Measurements from ENCODE around the gene CDKL2.
A peak's percentile ranks its signal among the peaks of the same experiment; 100 is the strongest.

Gene CDKL2

DNA sequence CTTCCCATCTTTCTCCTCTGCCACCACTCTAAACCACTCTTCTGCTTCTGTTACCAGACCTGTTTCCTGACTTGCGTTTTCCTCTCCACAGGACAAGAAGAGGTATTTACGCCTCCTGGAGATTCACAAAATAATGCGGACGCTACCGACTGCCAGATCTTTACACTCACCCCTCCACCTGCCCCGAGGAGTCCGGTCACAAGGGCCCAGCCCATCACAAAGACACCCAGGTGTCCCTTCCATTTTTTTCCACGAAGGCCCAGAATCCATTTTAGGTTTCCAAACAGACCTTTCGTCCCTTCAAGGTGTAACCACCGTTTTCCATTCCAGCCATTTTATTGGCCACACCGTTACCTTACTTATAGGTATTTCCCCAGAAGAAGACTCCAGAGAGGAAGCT, 66.3 kb downstream of the CDKL2 start:
- in situ Hi-C loops (cut with MboI; ENCODE audit: low sequenced_read_pairs, unreplicated experiment) = no loop called here
- no peak for DNase-seq (ENCODE audit: low spot score)

GRCh38 chr4:75561789-75562188, 68.5 kb downstream of the CDKL2 start:
- in situ Hi-C loops (cut with MboI; ENCODE audit: low sequenced_read_pairs, unreplicated experiment) = no loop called here
- no peak for DNase-seq (ENCODE audit: low spot score)
- TF ChIP-seq, protein P1, sequence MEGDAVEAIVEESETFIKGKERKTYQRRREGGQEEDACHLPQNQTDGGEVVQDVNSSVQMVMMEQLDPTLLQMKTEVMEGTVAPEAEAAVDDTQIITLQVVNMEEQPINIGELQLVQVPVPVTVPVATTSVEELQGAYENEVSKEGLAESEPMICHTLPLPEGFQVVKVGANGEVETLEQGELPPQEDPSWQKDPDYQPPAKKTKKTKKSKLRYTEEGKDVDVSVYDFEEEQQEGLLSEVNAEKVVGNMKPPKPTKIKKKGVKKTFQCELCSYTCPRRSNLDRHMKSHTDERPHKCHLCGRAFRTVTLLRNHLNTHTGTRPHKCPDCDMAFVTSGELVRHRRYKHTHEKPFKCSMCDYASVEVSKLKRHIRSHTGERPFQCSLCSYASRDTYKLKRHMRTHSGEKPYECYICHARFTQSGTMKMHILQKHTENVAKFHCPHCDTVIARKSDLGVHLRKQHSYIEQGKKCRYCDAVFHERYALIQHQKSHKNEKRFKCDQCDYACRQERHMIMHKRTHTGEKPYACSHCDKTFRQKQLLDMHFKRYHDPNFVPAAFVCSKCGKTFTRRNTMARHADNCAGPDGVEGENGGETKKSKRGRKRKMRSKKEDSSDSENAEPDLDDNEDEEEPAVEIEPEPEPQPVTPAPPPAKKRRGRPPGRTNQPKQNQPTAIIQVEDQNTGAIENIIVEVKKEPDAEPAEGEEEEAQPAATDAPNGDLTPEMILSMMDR (IDR thresholded peaks at IDR 0.05; ENCODE audit: borderline replicate concordance, control extremely low read depth, extremely low read depth, insufficient read depth, missing control alignments) = no peak

More for the DNA sequence above, 66.3 kb downstream of the CDKL2 start:
- TF ChIP-seq, protein P1 (IDR thresholded peaks at IDR 0.05; ENCODE audit: borderline replicate concordance, control extremely low read depth, extremely low read depth, insufficient read depth, missing control alignments) = no peak

DNA sequence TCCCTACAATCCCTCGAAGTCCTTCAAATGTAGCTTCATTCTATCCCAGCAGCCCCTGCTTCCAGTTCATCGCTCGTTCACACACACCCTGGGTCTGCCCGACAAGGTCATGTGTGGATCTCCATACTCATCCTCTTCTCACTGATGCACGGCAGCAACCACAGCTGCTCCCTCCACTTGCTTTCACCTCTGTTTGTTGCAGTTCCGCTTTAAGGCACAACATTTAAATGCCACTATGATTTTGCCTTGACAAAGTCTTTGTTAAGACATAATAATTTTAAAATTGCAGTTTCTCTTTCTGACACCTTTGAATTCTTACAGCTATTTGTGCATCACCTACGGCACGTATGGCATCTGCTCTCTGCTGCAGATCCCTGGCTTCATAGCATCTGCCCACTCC, 72.6 kb downstream of the CDKL2 start:
- no peak for DNase-seq (ENCODE audit: low spot score)
- in situ Hi-C loops (cut with MboI; ENCODE audit: low sequenced_read_pairs, unreplicated experiment) = no loop called here
- TF ChIP-seq, protein P1 (IDR thresholded peaks at IDR 0.05; ENCODE audit: borderline replicate concordance, control extremely low read depth, extremely low read depth, insufficient read depth, missing control alignments) = no peak

- in situ Hi-C loops (cut with MboI; ENCODE audit: low sequenced_read_pairs, unreplicated experiment) = no loop called here
- TF ChIP-seq, protein P1 (IDR thresholded peaks at IDR 0.05; ENCODE audit: borderline replicate concordance, control extremely low read depth, extremely low read depth, insufficient read depth, missing control alignments) = no peak
- DNase-seq (ENCODE audit: low spot score) = peak; percentile 59
Measured at GRCh38 chr4:75555294-75556164, 74.8 kb downstream of the CDKL2 start, which contains the start of gene ODAPH. Gene ODAPH (plus strand): TSS chr4:75556066. CDS start chr4:75556083, 17 bp downstream.

DNA sequence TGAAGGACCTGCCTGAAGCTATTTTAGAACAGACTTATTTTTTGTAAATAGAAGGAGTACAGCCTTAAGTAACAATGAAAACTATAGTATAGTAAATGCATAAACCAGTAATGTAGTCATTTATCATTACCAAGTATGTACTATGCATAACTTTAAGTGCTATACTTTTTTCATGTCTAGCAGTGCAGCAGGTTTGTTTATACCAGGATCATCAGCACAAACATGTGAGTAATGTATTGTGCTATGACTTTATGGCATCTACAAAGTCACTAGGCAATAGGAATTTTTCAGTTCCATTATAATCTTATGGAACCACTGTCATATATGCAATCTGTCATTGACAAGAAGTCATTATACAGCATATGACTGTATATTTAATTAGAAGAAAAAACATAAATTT, 77.9 kb downstream of the CDKL2 start:
- in situ Hi-C loops (cut with MboI; ENCODE audit: low sequenced_read_pairs, unreplicated experiment) = no loop called here
- DNase-seq (ENCODE audit: low spot score) = no peak
- TF ChIP-seq, protein P1 (IDR thresholded peaks at IDR 0.05; ENCODE audit: borderline replicate concordance, control extremely low read depth, extremely low read depth, insufficient read depth, missing control alignments) = no peak

GRCh38 chr4:75549019-75549418, 81.3 kb downstream of the CDKL2 start:
- in situ Hi-C loops (cut with MboI; ENCODE audit: low sequenced_read_pairs, unreplicated experiment) = no loop called here
- TF ChIP-seq, protein P1 (IDR thresholded peaks at IDR 0.05; ENCODE audit: borderline replicate concordance, control extremely low read depth, extremely low read depth, insufficient read depth, missing control alignments) = no peak

More at GRCh38 chr4:75549019-75549418, 81.3 kb downstream of the CDKL2 start:
- no peak for DNase-seq (ENCODE audit: low spot score)
